HCT116 (cell line): ENCODE results near the gene HNRNPA1. TPM values are rescaled to one million over a fixed set of nuclear protein-coding genes. Genes with fewer than 3 reads are reported as not detected.

Experiments
- ATAC-seq: fragments of 200-7000 bp; cut with Tn5 transposase; 2 replicates; pipeline ENCODE4 v1.9.1; 2020; ENCODE audit warnings: mild to moderate bottlenecking, moderate library complexity
- BruUV-seq: library from RNA; stranded (reverse); fragments of 400-500 nt; replicated peaks from 2 replicates; lab custom pipeline; 2021; lab: Mats Ljungman, UMichigan
- CTCF ChIA-PET: fragments of 300-600 bp; sonication (Branson Sonifier 250); formaldehyde crosslinking; loops from one replicate; lab custom pipeline; 2021; ENCODE audit warnings: antibody characterized with exemption; lab: Charles Lee
- POLR2A ChIA-PET: fragments of 300-600, 350-600 bp; sonication (Branson Sonifier 250); formaldehyde crosslinking; loops from one replicate; lab custom pipeline; 2021; ENCODE audit warnings: antibody characterized with exemption; lab: Charles Lee
- RAD21 ChIA-PET, 2 experiments: fragments of 300-600 bp; sonication (Branson Sonifier 250); formaldehyde crosslinking; loops; one replicate each; lab custom pipeline; 2023; ENCODE audit warnings: low total read pairs in 2 of 2; ENCODE audit not compliant: uncharacterized antibody in 2 of 2, unreplicated experiment in 2 of 2, low non-redundant PET in 1 of 2; lab: Charles Lee
- DNase-seq: peaks from one replicate; pipeline ENCODE4 v3.0.0-alpha.2; 2010; ENCODE audit warnings: low read depth, low spot score
- H2AFZ ChIP-seq: fragments of 200-600 bp; shearing (Covaris generic), sonication (generic); 2 replicates; pipeline ENCODE4 v1.6.1; 2017; ENCODE audit warnings: low read depth, mixed run types, mixed read lengths, antibody characterized with exemption, low read length; ENCODE audit not compliant: poor library complexity, severe bottlenecking
- H3K27ac ChIP-seq: 2 replicates; pipeline ENCODE4 v1.5.1; 2012; ENCODE audit warnings: low read depth, low read length
- H3K27me3 ChIP-seq: fragments of 200-600 bp; sonication (generic); 2 replicates; pipeline ENCODE4 v1.6.1; 2016; ENCODE audit warnings: mixed run types, low read length, mixed read lengths; ENCODE audit not compliant: insufficient read depth
- H3K36me3 ChIP-seq, 2 experiments: fragments of 200-500 bp in 1 of 2; fragments of 200-600 bp in 1 of 2; sonication (Bioruptor generic) in 1 of 2; sonication (generic) in 1 of 2; 2 replicates each; pipeline versions ENCODE4 v1.5.1 to v1.6.1; 2014 to 2016; ENCODE audit warnings: low read length in 2 of 2, inconsistent platforms in 1 of 2, mixed read lengths in 1 of 2, mixed run types in 1 of 2; ENCODE audit not compliant: insufficient read depth in 2 of 2, control insufficient read depth in 1 of 2
- H3K4me1 ChIP-seq, 2 experiments: fragments of 200-600 bp in 1 of 2; sonication (generic) in 1 of 2; 2 replicates each; pipeline versions ENCODE4 v1.5.1 to v1.6.1; 2012 to 2017; ENCODE audit warnings: low read length in 2 of 2, inconsistent platforms in 1 of 2, mild to moderate bottlenecking in 1 of 2, mixed read lengths in 1 of 2, mixed run types in 1 of 2, moderate library complexity in 1 of 2; ENCODE audit not compliant: insufficient read depth in 2 of 2, control insufficient read depth in 1 of 2
- H3K4me2 ChIP-seq: fragments of 200-600 bp; sonication (generic); 2 replicates; pipeline ENCODE4 v1.6.1; 2017; ENCODE audit warnings: mixed run types, low read length, mixed read lengths
- H3K4me3 ChIP-seq, 2 experiments: fragments of 200-600 bp in 1 of 2; sonication (generic) in 1 of 2; replicated peaks in 1 of 2; 2 replicates each; pipeline ENCODE4 v1.5.1; 2011 to 2016; ENCODE audit warnings: low read length in 2 of 2, control low read depth in 1 of 2, low read depth in 1 of 2, mild to moderate bottlenecking in 1 of 2, mixed read lengths in 1 of 2, mixed run types in 1 of 2
- H3K79me2 ChIP-seq: fragments of 200-600 bp; sonication (generic); 2 replicates; pipeline ENCODE4 v1.6.1; 2017; ENCODE audit warnings: mild to moderate bottlenecking, mixed run types, low read length, moderate library complexity, mixed read lengths; ENCODE audit not compliant: insufficient read depth
- H3K9ac ChIP-seq: fragments of 200-600 bp; sonication (generic); 2 replicates; pipeline ENCODE4 v1.6.1; 2016; ENCODE audit warnings: low read length, mixed read lengths
- H3K9me2 ChIP-seq: fragments of 200-600 bp; sonication (generic), shearing (Covaris generic); 2 replicates; pipeline ENCODE4 v1.6.1; 2017; ENCODE audit warnings: mixed run types, mild to moderate bottlenecking, moderate library complexity; ENCODE audit not compliant: insufficient read depth
- H3K9me3 ChIP-seq, 2 experiments: fragments of 200-500 bp in 1 of 2; fragments of 200-600 bp in 1 of 2; sonication (Bioruptor generic) in 1 of 2; sonication (generic) in 1 of 2; 2 replicates each; pipeline ENCODE4 v1.6.1; 2014 to 2017; ENCODE audit warnings: low read length in 2 of 2, mixed read lengths in 2 of 2, inconsistent platforms in 1 of 2, low read depth in 1 of 2, mild to moderate bottlenecking in 1 of 2, mixed run types in 1 of 2, moderate library complexity in 1 of 2; ENCODE audit not compliant: control insufficient read depth in 1 of 2, insufficient read depth in 1 of 2
- H4K20me1 ChIP-seq: fragments of 200-600 bp; sonication (generic), shearing (Covaris generic); 2 replicates; pipeline ENCODE4 v1.6.1; 2017; ENCODE audit warnings: mixed run types, mild to moderate bottlenecking, moderate library complexity; ENCODE audit not compliant: insufficient read depth
- CBX3 ChIP-seq: IDR thresholded peaks from 2 replicates; pipeline ENCODE4 v1.6.1; 2012; ENCODE audit warnings: low read depth
- EGR1 ChIP-seq: IDR thresholded peaks from 2 replicates; pipeline ENCODE4 v1.6.1; 2012; ENCODE audit warnings: low read depth
- EZH2 ChIP-seq: fragments of 200-600 bp; sonication (generic); IDR thresholded peaks from 2 replicates; pipeline ENCODE4 v1.6.1; 2017; ENCODE audit warnings: antibody characterized with exemption, mixed run types
- FOSL1 ChIP-seq: IDR thresholded peaks from 2 replicates; pipeline ENCODE4 v1.6.1; 2012; ENCODE audit warnings: low read depth
- JUND ChIP-seq: IDR thresholded peaks from 2 replicates; pipeline ENCODE4 v1.6.1; 2012
- RAD21 ChIP-seq: IDR thresholded peaks from 2 replicates; pipeline ENCODE4 v1.6.1; 2012; ENCODE audit warnings: low read depth, mild to moderate bottlenecking
- SIN3A ChIP-seq: IDR thresholded peaks from 2 replicates; pipeline ENCODE4 v1.6.1; 2012; ENCODE audit warnings: low read depth
- SP1 ChIP-seq: IDR thresholded peaks from 2 replicates; pipeline ENCODE4 v1.6.1; 2012; ENCODE audit warnings: low read depth
- SRF ChIP-seq: IDR thresholded peaks from 2 replicates; pipeline ENCODE4 v1.6.1; 2012; ENCODE audit warnings: low read depth
- ZFX ChIP-seq: fragments of 450-650 bp; IDR thresholded peaks from 2 replicates; pipeline ENCODE4 v1.6.1; 2017
- intact Hi-C: fragments of 100-400 bp; cut with micrococcal nuclease; formaldehyde crosslinking; loops from 2 replicates; pipeline ENCODE4 v1.10.0; 2022
- total RNA-seq: library from RNA; stranded (reverse); gene quantifications from one replicate; pipeline ENCODE4 v1.2.1, GENCODE V29; 2021; ENCODE audit not compliant: unreplicated experiment
- TF ChIP-seq, protein P1 (sequence below): IDR thresholded peaks from 2 replicates; pipeline ENCODE4 v1.6.1; 2012
- TF ChIP-seq, protein P2 (sequence below), 3 experiments: fragments of 200-600 bp in 1 of 3; sonication (generic) in 1 of 3; IDR thresholded peaks in 2 of 3; conservative IDR thresholded peaks in 1 of 3; 2 replicates each; pipeline ENCODE4 v1.5.1; 2012 to 2017; ENCODE audit warnings: low read depth in 2 of 3, low read length in 2 of 3, antibody characterized with exemption in 1 of 3, borderline replicate concordance in 1 of 3, control low read depth in 1 of 3, mild to moderate bottlenecking in 1 of 3, mixed read lengths in 1 of 3, mixed run types in 1 of 3, moderate library complexity in 1 of 3; ENCODE audit not compliant: insufficient read depth in 1 of 3

HNRNPA1 gene
- total RNA-seq, 1 experiment from 2014 or later, result 1,878 TPM

DNA sequence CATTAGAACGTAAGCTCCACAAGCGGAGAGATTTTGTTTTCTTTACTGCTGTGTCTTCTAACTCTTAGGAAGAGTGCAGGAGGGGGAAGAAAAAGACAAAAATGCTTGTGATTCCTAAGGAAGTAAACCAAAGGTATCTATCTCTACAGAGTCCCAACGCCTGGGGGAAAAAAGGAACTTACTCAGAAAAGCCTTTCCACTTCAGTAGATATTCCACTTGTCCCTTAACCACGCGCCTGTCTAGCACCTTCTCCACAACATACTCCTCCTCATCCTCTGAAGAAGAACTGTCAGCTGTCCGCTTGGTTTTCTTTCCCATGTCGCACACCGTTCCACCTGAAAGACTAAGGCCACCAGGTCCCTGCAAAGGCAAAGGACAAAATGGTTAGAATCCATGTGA, 23.2 kb upstream of the HNRNPA1 start:
- no peaks in the 10 kb centered on the region for H4K20me1 ChIP-seq
- H2AFZ ChIP-seq, result no peak overlapping the region
- H3K27me3 ChIP-seq, result no peaks in the 10 kb centered on the region
- H3K36me3 ChIP-seq, result peaks cover 11 to 17% of the 10 kb centered on the region in 2 experiments; a peak in 2 of 4 replicates
- H3K9me3 ChIP-seq, result no peaks in the 10 kb centered on the region
- ChIA-PET POLR2A (no interaction called here), RAD21 (no interaction called here)
- H3K9ac ChIP-seq, result no peak overlapping the region
- DNase-seq (no peak), ATAC-seq (no peak)
- no TSS peak for BruUV-seq
- H3K4me2 ChIP-seq, result no peak overlapping the region
- peaks cover 30% of the 10 kb centered on the region for H3K79me2 ChIP-seq
- peaks cover 49 to 57% of the 10 kb centered on the region in 2 experiments for H3K4me1 ChIP-seq
- TF ChIP-seq FOSL1 (no peak), CBX3 (no peak), SP1 (no peak), ZFX (no peak), EGR1 (no peak), SIN3A (no peak), JUND (no peak), EZH2 (no peak), SRF (no peak), RAD21 (no peak)
- TF ChIP-seq, protein P1, sequence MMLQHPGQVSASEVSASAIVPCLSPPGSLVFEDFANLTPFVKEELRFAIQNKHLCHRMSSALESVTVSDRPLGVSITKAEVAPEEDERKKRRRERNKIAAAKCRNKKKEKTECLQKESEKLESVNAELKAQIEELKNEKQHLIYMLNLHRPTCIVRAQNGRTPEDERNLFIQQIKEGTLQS, result no peak
- TF ChIP-seq, protein P2, sequence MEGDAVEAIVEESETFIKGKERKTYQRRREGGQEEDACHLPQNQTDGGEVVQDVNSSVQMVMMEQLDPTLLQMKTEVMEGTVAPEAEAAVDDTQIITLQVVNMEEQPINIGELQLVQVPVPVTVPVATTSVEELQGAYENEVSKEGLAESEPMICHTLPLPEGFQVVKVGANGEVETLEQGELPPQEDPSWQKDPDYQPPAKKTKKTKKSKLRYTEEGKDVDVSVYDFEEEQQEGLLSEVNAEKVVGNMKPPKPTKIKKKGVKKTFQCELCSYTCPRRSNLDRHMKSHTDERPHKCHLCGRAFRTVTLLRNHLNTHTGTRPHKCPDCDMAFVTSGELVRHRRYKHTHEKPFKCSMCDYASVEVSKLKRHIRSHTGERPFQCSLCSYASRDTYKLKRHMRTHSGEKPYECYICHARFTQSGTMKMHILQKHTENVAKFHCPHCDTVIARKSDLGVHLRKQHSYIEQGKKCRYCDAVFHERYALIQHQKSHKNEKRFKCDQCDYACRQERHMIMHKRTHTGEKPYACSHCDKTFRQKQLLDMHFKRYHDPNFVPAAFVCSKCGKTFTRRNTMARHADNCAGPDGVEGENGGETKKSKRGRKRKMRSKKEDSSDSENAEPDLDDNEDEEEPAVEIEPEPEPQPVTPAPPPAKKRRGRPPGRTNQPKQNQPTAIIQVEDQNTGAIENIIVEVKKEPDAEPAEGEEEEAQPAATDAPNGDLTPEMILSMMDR (IDR thresholded peaks at IDR 0.05 in 2 of 3, conservative IDR thresholded peaks at IDR 0.05 in 1 of 3; ENCODE audit: borderline replicate concordance in 1 of 3, insufficient read depth in 1 of 3, low read depth in 2 of 3, low read length in 2 of 3), result no peak
- TF ChIP-seq, all 23 proteins: peak for 0
- intact Hi-C loops, result no loop called here
- no peak overlapping the region for H3K4me3 ChIP-seq
- CTCF ChIA-PET, result no interaction called here
- no peak overlapping the region for H3K27ac ChIP-seq
- no peaks in the 10 kb centered on the region for H3K9me2 ChIP-seq
